K562 (cell line): Measurements from ENCODE around the gene CNIH1. TPM values are rescaled to one million over a fixed set of nuclear protein-coding genes. Genes with fewer than 3 reads are reported as not detected.

Source experiments
- ATAC-seq: fragments of 200-7000 bp; cut with Tn5 transposase; 3 replicates; pipeline ENCODE4 v1.9.1; 2020; ENCODE audit warnings: moderate library complexity
- BruUV-seq: library from RNA; stranded (reverse); fragments of 400-500 nt; replicated peaks from 2 replicates; lab custom pipeline; 2021; lab: Mats Ljungman, UMichigan
- CTCF ChIA-PET: fragments of 300-600 bp; formaldehyde crosslinking; extraction: SDS; loops from one replicate; lab custom pipeline; 2021; ENCODE audit warnings: low intra/inter-chr PET ratio; lab: Yijun Ruan, JAX
- POLR2A ChIA-PET: fragments of 300-600, 350-650 bp; sonication (Branson Sonifier 250); formaldehyde crosslinking; extraction: SDS; loops from one replicate; lab custom pipeline; 2021; ENCODE audit warnings: antibody characterized with exemption, inconsistent platforms; lab: Yijun Ruan, JAX
- DNase-seq, 4 experiments: peaks; one replicate each; pipeline versions ENCODE4 v3.0.0 to v3.0.0-alpha.2; 2011 to 2018; ENCODE audit warnings: low spot score in 3 of 4, mixed read lengths in 3 of 4; ENCODE audit errors: extremely low read depth in 1 of 4
- FAIRE-seq: peaks from 2 replicates; lab custom pipeline; 2011; peaks lifted over from hg19 to GRCh38; lab: Jason Lieb, UNC
- H2AFZ ChIP-seq: 2 replicates; pipeline ENCODE4 v1.6.0; 2011; ENCODE audit warnings: low read depth, low read length, control low read depth, inconsistent platforms
- H3K27ac ChIP-seq: fragments of 200-600 bp; 3 replicates; pipeline ENCODE4 v1.8.0; 2011; ENCODE audit warnings: low read depth, mild to moderate bottlenecking, control low read depth, inconsistent platforms, low read length, moderate library complexity, mixed read lengths; ENCODE audit errors: extremely low read depth
- H3K27me3 ChIP-seq, 2 experiments: fragments of 300-600 bp in 1 of 2; 2 replicates in 1 of 2; 3 replicates in 1 of 2; pipeline versions ENCODE4 v1.6.0 to v1.8.0; 2011; ENCODE audit warnings: inconsistent platforms in 2 of 2, low read length in 2 of 2, mild to moderate bottlenecking in 1 of 2, mixed read lengths in 1 of 2, moderate library complexity in 1 of 2; ENCODE audit not compliant: control insufficient read depth in 2 of 2, insufficient read depth in 2 of 2
- H3K36me3 ChIP-seq: fragments of 300-600 bp; 3 replicates; pipeline ENCODE4 v1.8.0; 2011; ENCODE audit warnings: mild to moderate bottlenecking, low read length, inconsistent platforms; ENCODE audit not compliant: control insufficient read depth, insufficient read depth
- H3K4me1 ChIP-seq, 2 experiments: fragments of 200-600 bp in 1 of 2; replicated peaks in 1 of 2; 2 replicates in 1 of 2; 3 replicates in 1 of 2; pipeline versions ENCODE4 v1.5.1 to v1.8.0; 2011; ENCODE audit warnings: inconsistent platforms in 2 of 2, low read length in 2 of 2, mild to moderate bottlenecking in 1 of 2, mixed read lengths in 1 of 2, moderate library complexity in 1 of 2; ENCODE audit not compliant: control insufficient read depth in 2 of 2, insufficient read depth in 2 of 2
- H3K4me2 ChIP-seq: 2 replicates; pipeline ENCODE4 v1.6.1; 2011; ENCODE audit warnings: low read length, control low read depth, inconsistent platforms, mixed read lengths; ENCODE audit not compliant: insufficient read depth
- H3K4me3 ChIP-seq: fragments of 200-600 bp; sonication (generic), shearing (Covaris generic); 2 replicates; pipeline ENCODE4 v1.5.1; 2016; ENCODE audit warnings: control low read depth, inconsistent platforms
- H3K79me2 ChIP-seq: fragments of 200-600 bp; 3 replicates; pipeline ENCODE4 v1.8.0; 2011; ENCODE audit warnings: low read length, inconsistent platforms; ENCODE audit not compliant: control insufficient read depth, insufficient read depth
- H3K9ac ChIP-seq, 2 experiments: 2 replicates each; pipeline versions ENCODE4 v1.6.0 to v1.6.1; 2011; ENCODE audit warnings: low read depth in 2 of 2, low read length in 2 of 2, control low read depth in 1 of 2, inconsistent platforms in 1 of 2, mild to moderate bottlenecking in 1 of 2, mixed read lengths in 1 of 2; ENCODE audit not compliant: insufficient read depth in 1 of 2
- H3K9me1 ChIP-seq: one replicate; pipeline ENCODE4 v1.6.0; 2011; ENCODE audit warnings: inconsistent platforms, mild to moderate bottlenecking, low read length, moderate library complexity; ENCODE audit not compliant: control insufficient read depth, insufficient read depth
- H3K9me3 ChIP-seq: replicated peaks from 2 replicates; pipeline ENCODE4 v1.5.1; 2011; ENCODE audit warnings: low read depth, low read length, inconsistent platforms; ENCODE audit not compliant: control insufficient read depth, insufficient read depth
- H4K20me1 ChIP-seq: replicated peaks from 2 replicates; pipeline ENCODE4 v1.6.1; 2011; ENCODE audit warnings: low read length, inconsistent platforms, mixed read lengths; ENCODE audit not compliant: control insufficient read depth, insufficient read depth
- ASH1L ChIP-seq: fragments of 450-650 bp; IDR thresholded peaks from 2 replicates; pipeline ENCODE4 v1.6.1; 2018; ENCODE audit warnings: borderline replicate concordance, mild to moderate bottlenecking, low read depth; ENCODE audit not compliant: partially characterized antibody
- CEBPB ChIP-seq: fragments of 450-650 bp; IDR thresholded peaks from 2 replicates; pipeline ENCODE4 v1.6.1; 2016; ENCODE audit warnings: missing genetic modification characterization, missing compliant biosample characterization
- NRF1 ChIP-seq, 2 experiments: fragments of 450-650 bp; IDR thresholded peaks in 1 of 2; conservative IDR thresholded peaks in 1 of 2; 2 replicates each; pipeline ENCODE4 v1.6.1; 2014; ENCODE audit warnings: mild to moderate bottlenecking in 2 of 2
- ZNF274 ChIP-seq: IDR thresholded peaks from 2 replicates; pipeline ENCODE4 v1.6.1; 2011; ENCODE audit warnings: low read depth, mild to moderate bottlenecking, low read length, moderate library complexity, borderline replicate concordance
- ZNF384 ChIP-seq: IDR thresholded peaks from 2 replicates; pipeline ENCODE4 v1.6.1; 2012; ENCODE audit warnings: low read depth, low read length, improper control_type of control experiment
- WGBS: fragments of 100-300 bp; shearing (Covaris generic); methylation state at CpG from one replicate; pipeline ENCODE4 v1.1.6; 2016; ENCODE audit warnings: low coverage, mixed read lengths; ENCODE audit not compliant: insufficient coverage; ENCODE audit errors: missing lambda C conversion rate; 5-methylcytosine and 5-hydroxymethylcytosine counted together
- in situ Hi-C: fragments of 300-500 bp; cut with MboI; formaldehyde crosslinking; loops from 4 replicates; pipeline ENCODE4 v1.15.0; 2018; ENCODE audit warnings: inconsistent platforms, mixed read lengths
- intact Hi-C: fragments of 100-400 bp; cut with micrococcal nuclease; formaldehyde crosslinking; loops from 2 replicates; pipeline ENCODE4 v1.14.2; 2022
- polyA plus RNA-seq, 8 experiments: library from polyadenylated mRNA; depleted of rRNA in 4 of 8; stranded (reverse) in 5 of 8; unstranded in 3 of 8; fragments of >200 nt; fragmentation: Nextera tagmentation in 2 of 8; fragmentation: Illumina TruSeq in 1 of 8; extraction: Ambion mirVana in 2 of 8; extraction: Trizol in 1 of 8; gene quantifications; 2 replicates each; pipeline versions ENCODE4 v1.2.1 to v1.2.3, GENCODE V29; 2011 to 2014; ENCODE audit warnings: inconsistent platforms in 1 of 8, missing spikeins in 1 of 8
- total RNA-seq, 7 experiments: library from RNA; depleted of rRNA in 6 of 7; stranded (reverse); fragments of >200 nt in 6 of 7; fragmentation: Illumina TruSeq in 2 of 7; extraction: Trizol in 2 of 7; gene quantifications; 2 replicates each; pipeline versions ENCODE4 v1.2.1 to v1.2.3, GENCODE V29; 2011 to 2021; ENCODE audit warnings: low replicate concordance in 1 of 7
- TF ChIP-seq, protein P1 (sequence below): fragments of 250-450 bp; sonication (Bioruptor Pico); IDR thresholded peaks from 2 replicates; pipeline ENCODE4 v1.8.0; 2022; ENCODE audit warnings: inconsistent platforms

The CNIH1 gene
- total and polyA plus RNA-seq, 9 of the 15 experiments (the other 6 are each of a cell fraction or from before 2014, with no cell fraction given), result 13.9 to 283 (median 77.3) TPM

DNA sequence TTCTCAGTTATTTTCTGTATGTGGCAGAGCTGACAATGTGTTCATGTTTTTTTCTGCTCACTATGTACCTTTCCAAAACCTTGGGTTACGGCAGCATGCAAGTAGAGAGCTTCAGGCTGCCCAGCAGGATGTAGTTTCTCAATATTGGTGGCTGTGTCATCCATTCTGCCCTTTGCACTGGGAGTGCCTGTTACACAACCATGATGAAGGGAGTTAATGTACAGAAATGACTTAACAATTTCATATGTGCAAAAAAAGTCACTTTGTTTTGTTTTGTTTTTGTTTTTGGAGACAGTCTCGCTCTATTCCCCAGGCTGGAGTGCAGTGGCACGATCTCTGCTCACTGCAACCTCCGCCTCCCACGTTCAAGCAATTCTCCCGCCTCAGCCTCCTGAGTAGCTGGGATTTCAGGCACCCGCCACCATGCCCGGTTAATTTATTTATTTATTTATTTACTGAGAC, 6.1 kb upstream of the CNIH1 start:
- Histone ChIP-seq H3K9ac (no peak overlapping the region), H3K4me3 (no peak overlapping the region), H2AFZ (no peak overlapping the region), H3K9me3 (no peaks in the 10 kb centered on the region), H3K4me1 (peaks cover 0 to 3% of the 10 kb centered on the region in 2 experiments; a peak in 2 of 5 replicates), H3K27me3 (no peaks in the 10 kb centered on the region), H3K4me2 (no peak overlapping the region), H3K79me2 (no peaks in the 10 kb centered on the region), H3K27ac (no peak overlapping the region), H3K9me1 (no peaks in the 10 kb centered on the region), H4K20me1 (no peaks in the 10 kb centered on the region), H3K36me3 (no peaks in the 10 kb centered on the region)
- in situ Hi-C loops (no loop called here), intact Hi-C loops (no loop called here)
- 67% methylated on average over 8 of the region's 8 CpGs for WGBS
- TF ChIP-seq CEBPB (tag) (0 out of 2 replicates have a peak, but pooled peaks have one; percentile 25), ZNF384 (no peak), NRF1 (conservative IDR thresholded peaks at IDR 0.05 in 1 of 2, IDR thresholded peaks at IDR 0.05 in 1 of 2) (no peak), ZNF274 (no peak), ASH1L (no peak)
- TF ChIP-seq, protein P1, sequence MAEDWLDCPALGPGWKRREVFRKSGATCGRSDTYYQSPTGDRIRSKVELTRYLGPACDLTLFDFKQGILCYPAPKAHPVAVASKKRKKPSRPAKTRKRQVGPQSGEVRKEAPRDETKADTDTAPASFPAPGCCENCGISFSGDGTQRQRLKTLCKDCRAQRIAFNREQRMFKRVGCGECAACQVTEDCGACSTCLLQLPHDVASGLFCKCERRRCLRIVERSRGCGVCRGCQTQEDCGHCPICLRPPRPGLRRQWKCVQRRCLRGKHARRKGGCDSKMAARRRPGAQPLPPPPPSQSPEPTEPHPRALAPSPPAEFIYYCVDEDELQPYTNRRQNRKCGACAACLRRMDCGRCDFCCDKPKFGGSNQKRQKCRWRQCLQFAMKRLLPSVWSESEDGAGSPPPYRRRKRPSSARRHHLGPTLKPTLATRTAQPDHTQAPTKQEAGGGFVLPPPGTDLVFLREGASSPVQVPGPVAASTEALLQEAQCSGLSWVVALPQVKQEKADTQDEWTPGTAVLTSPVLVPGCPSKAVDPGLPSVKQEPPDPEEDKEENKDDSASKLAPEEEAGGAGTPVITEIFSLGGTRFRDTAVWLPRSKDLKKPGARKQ, result no peak
- no peak for ATAC-seq
- no peak for FAIRE-seq
- ChIA-PET POLR2A (no interaction called here), CTCF (no interaction called here)
- no peak for DNase-seq
- BruUV-seq, result no TSS peak
